HEK293 (cell line): Measurements from ENCODE around the gene ECSIT.
A peak's percentile ranks its signal among the peaks of the same experiment; 100 is the strongest.

Source experiments
- CTCF ChIA-PET: fragments of 350-600 bp; formaldehyde crosslinking; extraction: SDS; loops from one replicate; lab custom pipeline; 2021; ENCODE audit warnings: antibody characterized with exemption; lab: Yijun Ruan, JAX
- POLR2A ChIA-PET: fragments of 300-600 bp; formaldehyde crosslinking; extraction: SDS; loops from one replicate; lab custom pipeline; 2020; ENCODE audit warnings: antibody characterized with exemption, inconsistent platforms; lab: Yijun Ruan, JAX
- H3K27ac ChIP-seq: fragments of 200-500 bp; sonication (Bioruptor generic); 2 replicates; pipeline ENCODE4 v1.5.1; 2014; ENCODE audit warnings: low read depth, low read length, control low read depth, inconsistent platforms; ENCODE audit errors: extremely low read depth
- H3K36me3 ChIP-seq, 2 experiments: fragments of 200-500 bp in 1 of 2; sonication (Bioruptor generic) in 1 of 2; 1 replicate in 1 of 2; 2 replicates in 1 of 2; pipeline ENCODE4 v1.5.1; 2014 to 2017; ENCODE audit warnings: inconsistent platforms in 2 of 2, low read length in 2 of 2; ENCODE audit not compliant: control insufficient read depth in 2 of 2, insufficient read depth in 1 of 2
- H3K4me1 ChIP-seq: fragments of 200-500 bp; sonication (Bioruptor generic); 2 replicates; pipeline ENCODE4 v1.5.1; 2014; ENCODE audit warnings: mild to moderate bottlenecking, low read length, inconsistent platforms; ENCODE audit not compliant: control insufficient read depth, insufficient read depth
- H3K4me3 ChIP-seq: 2 replicates; pipeline ENCODE4 v1.5.1; 2011; ENCODE audit warnings: low read depth, mild to moderate bottlenecking, control low read depth, low read length, moderate library complexity
- H3K9me3 ChIP-seq: fragments of 200-500 bp; sonication (Bioruptor generic); 2 replicates; pipeline ENCODE4 v1.5.1; 2014; ENCODE audit warnings: low read depth, low read length, inconsistent platforms; ENCODE audit not compliant: control insufficient read depth, insufficient read depth
- KLF10 ChIP-seq: fragments of 450-650 bp; IDR thresholded peaks from 2 replicates; pipeline ENCODE4 v1.5.1; 2018; ENCODE audit warnings: missing biosample characterization, mild to moderate bottlenecking, missing genetic modification characterization
- KLF9 ChIP-seq: fragments of 450-650 bp; formaldehyde crosslinking; IDR thresholded peaks from 2 replicates; pipeline ENCODE4 v1.5.1; 2016; ENCODE audit warnings: missing biosample characterization, missing genetic modification characterization, low read depth
- OSR2 ChIP-seq: fragments of 450-650 bp; formaldehyde crosslinking; IDR thresholded peaks from 2 replicates; pipeline ENCODE4 v1.5.1; 2016; ENCODE audit warnings: missing biosample characterization, missing genetic modification characterization
- PATZ1 ChIP-seq: fragments of 450-650 bp; formaldehyde crosslinking; IDR thresholded peaks from 2 replicates; pipeline ENCODE4 v1.5.1; 2016; ENCODE audit warnings: missing biosample characterization, missing genetic modification characterization
- PRDM4 ChIP-seq: fragments of 450-650 bp; formaldehyde crosslinking; IDR thresholded peaks from 2 replicates; pipeline ENCODE4 v1.5.1; 2017; ENCODE audit warnings: missing biosample characterization, missing genetic modification characterization
- REPIN1 ChIP-seq: fragments of 450-650 bp; formaldehyde crosslinking; IDR thresholded peaks from 2 replicates; pipeline ENCODE4 v1.5.1; 2017; ENCODE audit warnings: missing biosample characterization, missing genetic modification characterization, low read depth
- SP2 ChIP-seq: fragments of 450-650 bp; formaldehyde crosslinking; IDR thresholded peaks from 2 replicates; pipeline ENCODE4 v1.5.1; 2016; ENCODE audit warnings: missing biosample characterization, missing genetic modification characterization
- YY1 ChIP-seq: fragments of 450-650 bp; formaldehyde crosslinking; IDR thresholded peaks from 2 replicates; pipeline ENCODE4 v1.5.1; 2018; ENCODE audit warnings: missing biosample characterization, missing genetic modification characterization
- YY2 ChIP-seq: fragments of 450-650 bp; formaldehyde crosslinking; IDR thresholded peaks from 2 replicates; pipeline ENCODE4 v1.5.1; 2016; ENCODE audit warnings: missing biosample characterization, missing genetic modification characterization
- ZBTB7A ChIP-seq: fragments of 450-650 bp; formaldehyde crosslinking; IDR thresholded peaks from 2 replicates; pipeline ENCODE4 v1.5.1; 2016; ENCODE audit warnings: low read depth, missing biosample characterization, missing genetic modification characterization
- ZFHX2 ChIP-seq: fragments of 450-650 bp; formaldehyde crosslinking; conservative IDR thresholded peaks from 2 replicates; pipeline ENCODE4 v1.5.1; 2016; ENCODE audit warnings: missing biosample characterization, missing genetic modification characterization
- ZFP69B ChIP-seq: fragments of 450-650 bp; formaldehyde crosslinking; IDR thresholded peaks from 2 replicates; pipeline ENCODE4 v1.5.1; 2016; ENCODE audit warnings: missing biosample characterization, missing genetic modification characterization
- ZNF140 ChIP-seq: fragments of 450-650 bp; formaldehyde crosslinking; IDR thresholded peaks from 2 replicates; pipeline ENCODE4 v1.5.1; 2016; ENCODE audit warnings: missing biosample characterization, missing genetic modification characterization
- ZNF2 ChIP-seq: fragments of 450-650 bp; formaldehyde crosslinking; IDR thresholded peaks from 2 replicates; pipeline ENCODE4 v1.5.1; 2016; ENCODE audit warnings: missing biosample characterization, missing genetic modification characterization
- ZNF324 ChIP-seq: fragments of 450-650 bp; formaldehyde crosslinking; IDR thresholded peaks from 2 replicates; pipeline ENCODE4 v1.5.1; 2016; ENCODE audit warnings: missing biosample characterization, missing genetic modification characterization
- ZNF510 ChIP-seq: fragments of 450-650 bp; formaldehyde crosslinking; IDR thresholded peaks from 2 replicates; pipeline ENCODE4 v1.5.1; 2018; ENCODE audit warnings: mild to moderate bottlenecking, missing genetic modification characterization, missing biosample characterization; ENCODE audit not compliant: insufficient replicate concordance
- ZNF558 ChIP-seq: fragments of 450-650 bp; formaldehyde crosslinking; IDR thresholded peaks from 2 replicates; pipeline ENCODE4 v1.5.1; 2016; ENCODE audit warnings: missing biosample characterization, missing genetic modification characterization
- ZNF560 ChIP-seq: fragments of 450-650 bp; formaldehyde crosslinking; IDR thresholded peaks from 2 replicates; pipeline ENCODE4 v1.5.1; 2017; ENCODE audit warnings: missing biosample characterization, missing genetic modification characterization, borderline replicate concordance
- ZNF600 ChIP-seq: fragments of 450-650 bp; formaldehyde crosslinking; IDR thresholded peaks from 2 replicates; pipeline ENCODE4 v1.5.1; 2016; ENCODE audit warnings: missing biosample characterization, missing genetic modification characterization
- ZNF610 ChIP-seq: fragments of 450-650 bp; formaldehyde crosslinking; IDR thresholded peaks from 2 replicates; pipeline ENCODE4 v1.5.1; 2016; ENCODE audit warnings: missing biosample characterization, missing genetic modification characterization, borderline replicate concordance
- ZNF629 ChIP-seq: fragments of 450-650 bp; formaldehyde crosslinking; IDR thresholded peaks from 2 replicates; pipeline ENCODE4 v1.5.1; 2017; ENCODE audit warnings: missing biosample characterization, missing genetic modification characterization
- ZNF677 ChIP-seq: fragments of 450-650 bp; IDR thresholded peaks from 2 replicates; pipeline ENCODE4 v1.5.0; 2018; ENCODE audit warnings: missing biosample characterization, mild to moderate bottlenecking, missing genetic modification characterization, moderate library complexity
- ZNF76 ChIP-seq: fragments of 450-650 bp; formaldehyde crosslinking; IDR thresholded peaks from 2 replicates; pipeline ENCODE4; 2016; ENCODE audit warnings: low read depth, missing biosample characterization, missing genetic modification characterization, borderline replicate concordance
- ZNF792 ChIP-seq: fragments of 450-650 bp; formaldehyde crosslinking; IDR thresholded peaks from 2 replicates; pipeline ENCODE4 v1.5.1; 2016; ENCODE audit warnings: missing biosample characterization, missing genetic modification characterization
- ZSCAN5A ChIP-seq: fragments of 450-650 bp; formaldehyde crosslinking; IDR thresholded peaks from 2 replicates; pipeline ENCODE4 v1.5.1; 2016; ENCODE audit warnings: missing biosample characterization, missing genetic modification characterization
- TF ChIP-seq, protein P1 (sequence below): fragments of 450-650 bp; IDR thresholded peaks from 2 replicates; pipeline ENCODE4 v1.5.1; 2018; ENCODE audit warnings: missing biosample characterization, mild to moderate bottlenecking, missing genetic modification characterization
- TF ChIP-seq, protein P2 (sequence below): fragments of 450-650 bp; formaldehyde crosslinking; IDR thresholded peaks from 2 replicates; pipeline ENCODE4 v1.5.1; 2016; ENCODE audit warnings: missing biosample characterization, missing genetic modification characterization
- TF ChIP-seq, protein P3 (sequence below): fragments of 450-650 bp; formaldehyde crosslinking; IDR thresholded peaks from 2 replicates; pipeline ENCODE4 v1.5.1; 2016; ENCODE audit warnings: missing biosample characterization, missing genetic modification characterization, low read depth

Gene ECSIT

DNA sequence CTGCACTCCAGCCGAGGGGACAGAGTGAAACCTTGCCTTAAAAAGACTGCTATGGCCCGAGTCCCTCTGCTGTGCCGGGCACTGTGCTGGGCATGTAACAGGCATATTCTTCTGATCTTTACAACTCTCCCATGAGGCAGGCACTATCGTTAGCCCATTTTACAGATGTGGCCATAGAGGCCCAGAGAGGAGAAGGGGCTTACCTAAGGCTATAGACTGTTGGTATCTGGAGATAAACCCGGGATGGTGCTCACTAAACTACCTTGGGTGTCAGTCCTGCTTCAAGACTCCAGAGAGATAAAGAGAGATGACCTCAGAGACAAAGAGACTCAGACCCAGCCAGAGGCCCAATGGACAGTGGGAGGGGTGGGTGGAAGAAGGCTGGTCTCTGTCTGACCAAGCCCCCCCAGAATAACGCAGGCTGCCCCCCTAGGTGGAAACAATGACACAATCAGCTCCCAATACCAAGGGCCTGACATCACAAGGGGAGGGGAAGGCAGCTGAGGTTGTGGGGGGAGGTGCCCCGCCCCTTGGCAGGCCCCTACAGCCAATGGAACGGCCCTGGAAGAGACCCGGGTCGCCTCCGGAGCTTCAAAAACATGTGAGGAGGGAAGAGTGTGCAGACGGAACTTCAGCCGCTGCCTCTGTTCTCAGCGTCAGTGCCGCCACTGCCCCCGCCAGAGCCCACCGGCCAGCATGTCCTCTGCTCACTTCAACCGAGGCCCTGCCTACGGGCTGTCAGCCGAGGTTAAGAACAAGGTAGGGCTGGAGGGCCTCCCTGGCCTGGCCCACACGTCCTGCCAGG, 9.5 kb upstream of the ECSIT start, which contains the start of gene CNN1:
Gene CNN1 (plus strand): TSS at position 620 of the 805 bp plus-strand sequence. CDS start 77 bp downstream, at position 697.
- Histone ChIP-seq H3K4me1 (no peaks in the 10 kb centered on the region), H3K4me3 (no peak within 1 kb of the TSS)
- POLR2A ChIA-PET: interaction anchor here (0.5 to 1.0 kb wide), 2 partner anchors 9 to 12 kb away, joined by 3 to 4 read pairs; partner anchors contain the start of gene ECSIT
- no peak for TF ChIP-seq ZNF677 (tag by site-specific recombination)
- TF ChIP-seq, protein P1, sequence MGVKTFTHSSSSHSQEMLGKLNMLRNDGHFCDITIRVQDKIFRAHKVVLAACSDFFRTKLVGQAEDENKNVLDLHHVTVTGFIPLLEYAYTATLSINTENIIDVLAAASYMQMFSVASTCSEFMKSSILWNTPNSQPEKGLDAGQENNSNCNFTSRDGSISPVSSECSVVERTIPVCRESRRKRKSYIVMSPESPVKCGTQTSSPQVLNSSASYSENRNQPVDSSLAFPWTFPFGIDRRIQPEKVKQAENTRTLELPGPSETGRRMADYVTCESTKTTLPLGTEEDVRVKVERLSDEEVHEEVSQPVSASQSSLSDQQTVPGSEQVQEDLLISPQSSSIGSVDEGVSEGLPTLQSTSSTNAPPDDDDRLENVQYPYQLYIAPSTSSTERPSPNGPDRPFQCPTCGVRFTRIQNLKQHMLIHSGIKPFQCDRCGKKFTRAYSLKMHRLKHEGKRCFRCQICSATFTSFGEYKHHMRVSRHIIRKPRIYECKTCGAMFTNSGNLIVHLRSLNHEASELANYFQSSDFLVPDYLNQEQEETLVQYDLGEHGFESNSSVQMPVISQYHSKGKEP (tag by site-specific recombination): no peak
- TF ChIP-seq ZNF2 (tag by site-specific recombination): no peak
- no peak for TF ChIP-seq ZNF558 (tag by site-specific recombination)
- no peak for TF ChIP-seq ZNF510
- peak; percentile 60 for TF ChIP-seq SP2 (tag by site-specific recombination)
- TF ChIP-seq, protein P2, sequence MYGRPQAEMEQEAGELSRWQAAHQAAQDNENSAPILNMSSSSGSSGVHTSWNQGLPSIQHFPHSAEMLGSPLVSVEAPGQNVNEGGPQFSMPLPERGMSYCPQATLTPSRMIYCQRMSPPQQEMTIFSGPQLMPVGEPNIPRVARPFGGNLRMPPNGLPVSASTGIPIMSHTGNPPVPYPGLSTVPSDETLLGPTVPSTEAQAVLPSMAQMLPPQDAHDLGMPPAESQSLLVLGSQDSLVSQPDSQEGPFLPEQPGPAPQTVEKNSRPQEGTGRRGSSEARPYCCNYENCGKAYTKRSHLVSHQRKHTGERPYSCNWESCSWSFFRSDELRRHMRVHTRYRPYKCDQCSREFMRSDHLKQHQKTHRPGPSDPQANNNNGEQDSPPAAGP (tag by site-specific recombination): peak; percentile 74; the same call in 1 of the 2 replicates
- TF ChIP-seq ZNF629 (tag by site-specific recombination): peak; percentile 68; the same call in 1 of the 2 replicates
- TF ChIP-seq ZNF610 (tag by site-specific recombination): no peak
- no peak for TF ChIP-seq REPIN1 (tag by site-specific recombination)
- no peak for TF ChIP-seq ZBTB7A (tag by site-specific recombination)
- TF ChIP-seq ZNF600: no peak
- peak; percentile 51 for TF ChIP-seq ZFHX2 (tag by site-specific recombination)
- no peak for TF ChIP-seq ZSCAN5A (tag by site-specific recombination)
- TF ChIP-seq ZNF792: no peak
- TF ChIP-seq, protein P3, sequence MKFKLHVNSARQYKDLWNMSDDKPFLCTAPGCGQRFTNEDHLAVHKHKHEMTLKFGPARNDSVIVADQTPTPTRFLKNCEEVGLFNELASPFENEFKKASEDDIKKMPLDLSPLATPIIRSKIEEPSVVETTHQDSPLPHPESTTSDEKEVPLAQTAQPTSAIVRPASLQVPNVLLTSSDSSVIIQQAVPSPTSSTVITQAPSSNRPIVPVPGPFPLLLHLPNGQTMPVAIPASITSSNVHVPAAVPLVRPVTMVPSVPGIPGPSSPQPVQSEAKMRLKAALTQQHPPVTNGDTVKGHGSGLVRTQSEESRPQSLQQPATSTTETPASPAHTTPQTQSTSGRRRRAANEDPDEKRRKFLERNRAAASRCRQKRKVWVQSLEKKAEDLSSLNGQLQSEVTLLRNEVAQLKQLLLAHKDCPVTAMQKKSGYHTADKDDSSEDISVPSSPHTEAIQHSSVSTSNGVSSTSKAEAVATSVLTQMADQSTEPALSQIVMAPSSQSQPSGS (tag by site-specific recombination): 0 out of 2 replicates have a peak, but pooled peaks have one; percentile 15
- no peak for TF ChIP-seq ZNF324
- TF ChIP-seq ZNF140 (tag by site-specific recombination): no peak
- no peak for TF ChIP-seq ZNF560 (tag by site-specific recombination)
- TF ChIP-seq ZFP69B (tag by site-specific recombination): no peak
- no peak for TF ChIP-seq OSR2 (tag by site-specific recombination)
- TF ChIP-seq KLF9: peak; percentile 25; the same call in 1 of the 2 replicates
- no peak for TF ChIP-seq YY1
- TF ChIP-seq PATZ1: peak; percentile 61
- no peak for TF ChIP-seq YY2 (tag by site-specific recombination)
- peak; percentile 48; the same call in 1 of the 2 replicates for TF ChIP-seq KLF10 (tag by site-specific recombination)
- TF ChIP-seq ZNF76 (tag by site-specific recombination): no peak
- TF ChIP-seq PRDM4 (tag by site-specific recombination): no peak

More for the DNA sequence above, 9.5 kb upstream of the ECSIT start, which contains the start of gene CNN1:
- H3K36me3 ChIP-seq: no peaks in the 10 kb centered on the region
- H3K27ac ChIP-seq: no peak within 1 kb of the TSS
- H3K9me3 ChIP-seq: no peaks in the 10 kb centered on the region
- CTCF ChIA-PET: interaction anchor here (0.6 to 0.7 kb wide), 2 partner anchors 47 to 1021 kb away, joined by 3 to 4 read pairs; no protein-coding TSS in a partner anchor
